ENCODE measurements around the gene SVEP1. TPM values are rescaled to one million over a fixed set of nuclear protein-coding genes. Genes with fewer than 3 reads are reported as not detected.

The SVEP1 gene
- total RNA-seq, 1 experiment from 2014 or later: 21.9 TPM

GRCh38 chr9:110472111-110472510 lies 107.4 kb downstream of the SVEP1 start:
- TF ChIP-seq CTCF (IDR thresholded peaks at IDR 0.05; ENCODE audit: unreplicated experiment): no peak
- Mint-ChIP-seq H3K36me3 (ENCODE audit: insufficient read depth, unreplicated experiment) (no peaks in the 10 kb centered on the region), H3K4me1 (ENCODE audit: insufficient read depth, unreplicated experiment) (no peaks in the 10 kb centered on the region), H3K4me3 (ENCODE audit: unreplicated experiment) (no peak overlapping the region), H3K27me3 (ENCODE audit: insufficient read depth, unreplicated experiment) (no peaks in the 10 kb centered on the region), H3K9me3 (ENCODE audit: unreplicated experiment) (no peaks in the 10 kb centered on the region), H3K27ac (ENCODE audit: low read depth, unreplicated experiment) (no peak overlapping the region)
- intact Hi-C loops (cut with micrococcal nuclease): no loop called here
- no TSS peak for BruUV-seq (replicated peaks)
- DNase-seq (ENCODE audit: unreplicated experiment): no peak
- POLR2A ChIA-PET: no interaction called here
- CTCF ChIA-PET: interaction anchor here (1.3 kb wide), 1 partner anchor 152 kb away, joined by 3 read pairs; no protein-coding TSS in a partner anchor

GRCh38 chr9:110468950-110469349 lies 110.6 kb downstream of the SVEP1 start:
- H3K27ac Mint-ChIP-seq (ENCODE audit: low read depth, unreplicated experiment): no peak overlapping the region
- H3K4me1 Mint-ChIP-seq (ENCODE audit: insufficient read depth, unreplicated experiment): no peaks in the 10 kb centered on the region
- H3K36me3 Mint-ChIP-seq (ENCODE audit: insufficient read depth, unreplicated experiment): peaks cover 6% of the 10 kb centered on the region
- no TSS peak for BruUV-seq (replicated peaks)
- H3K9me3 Mint-ChIP-seq (ENCODE audit: unreplicated experiment): no peaks in the 10 kb centered on the region
- DNase-seq (ENCODE audit: unreplicated experiment): no peak
- TF ChIP-seq CTCF (IDR thresholded peaks at IDR 0.05; ENCODE audit: unreplicated experiment): no peak
- H3K4me3 Mint-ChIP-seq (ENCODE audit: unreplicated experiment): no peak overlapping the region
- intact Hi-C loops (cut with micrococcal nuclease): no loop called here
- H3K27me3 Mint-ChIP-seq (ENCODE audit: insufficient read depth, unreplicated experiment): no peaks in the 10 kb centered on the region
- CTCF ChIA-PET: interaction anchor here (0.7 kb wide), 1 partner anchor 361 kb away, joined by 3 read pairs; no protein-coding TSS in a partner anchor
- POLR2A ChIA-PET: no interaction called here

GRCh38 chr9:110465190-110465589 lies 114.4 kb downstream of the SVEP1 start:
- H3K27me3 Mint-ChIP-seq (ENCODE audit: insufficient read depth, unreplicated experiment): no peaks in the 10 kb centered on the region
- intact Hi-C loops (cut with micrococcal nuclease): no loop called here
- peaks cover 6% of the 10 kb centered on the region for H3K36me3 Mint-ChIP-seq (ENCODE audit: insufficient read depth, unreplicated experiment)
- no peak overlapping the region for H3K4me3 Mint-ChIP-seq (ENCODE audit: unreplicated experiment)
- no TSS peak for BruUV-seq (replicated peaks)
- ChIA-PET CTCF (no interaction called here), POLR2A (no interaction called here)
- no peak for TF ChIP-seq CTCF (IDR thresholded peaks at IDR 0.05; ENCODE audit: unreplicated experiment)
- H3K4me1 Mint-ChIP-seq (ENCODE audit: insufficient read depth, unreplicated experiment): no peaks in the 10 kb centered on the region
- H3K9me3 Mint-ChIP-seq (ENCODE audit: unreplicated experiment): no peaks in the 10 kb centered on the region
- H3K27ac Mint-ChIP-seq (ENCODE audit: low read depth, unreplicated experiment): no peak overlapping the region
- DNase-seq (ENCODE audit: unreplicated experiment): no peak

GRCh38 chr9:110464321-110464720 lies 115.2 kb downstream of the SVEP1 start:
- peaks cover 6% of the 10 kb centered on the region for H3K36me3 Mint-ChIP-seq (ENCODE audit: insufficient read depth, unreplicated experiment)
- H3K27me3 Mint-ChIP-seq (ENCODE audit: insufficient read depth, unreplicated experiment): no peaks in the 10 kb centered on the region
- ChIA-PET POLR2A (no interaction called here), CTCF (no interaction called here)
- no peaks in the 10 kb centered on the region for H3K4me1 Mint-ChIP-seq (ENCODE audit: insufficient read depth, unreplicated experiment)
- H3K27ac Mint-ChIP-seq (ENCODE audit: low read depth, unreplicated experiment): no peak overlapping the region
- H3K4me3 Mint-ChIP-seq (ENCODE audit: unreplicated experiment): no peak overlapping the region
- no TSS peak for BruUV-seq (replicated peaks)
- no peak for DNase-seq (ENCODE audit: unreplicated experiment)
- no peak for TF ChIP-seq CTCF (IDR thresholded peaks at IDR 0.05; ENCODE audit: unreplicated experiment)
- intact Hi-C loops (cut with micrococcal nuclease): no loop called here
- no peaks in the 10 kb centered on the region for H3K9me3 Mint-ChIP-seq (ENCODE audit: unreplicated experiment)

Measured in MCF 10A (cell line).